Fibroblast of skin of right biceps (primary cell): Measurements from ENCODE around the gene SLC44A4.

ENCODE experiments used
- DNase-seq: peaks from one replicate; pipeline ENCODE4 v3.0.0-alpha.2; 2013

SLC44A4 gene

DNA sequence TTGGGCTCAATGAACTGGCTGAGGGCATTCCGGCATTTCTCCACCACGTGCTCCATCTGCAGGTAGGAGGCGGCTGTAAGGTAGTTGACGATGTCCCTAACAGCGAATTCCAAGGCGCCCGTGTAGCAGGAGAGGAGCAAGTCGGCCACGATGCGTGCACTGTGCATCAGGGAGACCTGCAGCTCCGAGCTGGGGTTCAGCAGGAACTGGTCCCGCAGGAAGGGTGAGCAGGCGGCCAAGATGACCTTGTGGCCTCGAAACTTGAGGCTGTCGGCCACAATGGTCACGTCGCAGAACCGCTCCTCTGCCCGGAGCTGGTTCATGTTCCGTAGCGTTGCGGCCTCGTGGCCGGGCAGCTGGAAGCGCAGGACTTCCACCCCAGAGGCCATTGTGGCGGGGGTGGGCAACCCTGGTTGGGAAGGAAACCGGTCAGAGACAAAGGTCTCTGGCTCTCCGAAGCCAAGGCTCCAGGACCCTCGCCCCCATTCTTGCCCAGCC, 22.2 kb upstream of the SLC44A4 start:
- DNase-seq = no peak

GRCh38 chr6:31899882-31900722, 21.3 kb upstream of the SLC44A4 start:
- DNase-seq = no peak

DNA sequence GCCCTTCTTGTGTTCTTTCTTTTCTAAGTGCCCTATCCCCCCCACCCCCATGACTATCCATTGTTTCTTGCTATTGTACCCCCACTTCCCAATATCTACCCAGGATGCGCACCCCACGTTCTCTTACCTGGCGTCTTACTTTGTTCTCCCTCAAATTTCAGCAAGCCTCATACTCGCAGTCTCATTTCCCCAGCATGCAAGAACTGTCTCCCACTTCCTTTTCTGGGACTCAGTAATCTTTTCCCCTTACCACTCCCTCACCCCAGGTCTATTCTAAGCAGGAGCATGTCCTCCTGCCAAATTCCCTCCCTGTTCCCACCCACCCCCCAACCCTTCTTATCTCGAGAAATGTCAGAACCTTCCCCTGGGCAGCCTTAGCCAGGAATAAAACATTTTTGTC, 20.4 kb upstream of the SLC44A4 start:
- no peak for DNase-seq

DNA sequence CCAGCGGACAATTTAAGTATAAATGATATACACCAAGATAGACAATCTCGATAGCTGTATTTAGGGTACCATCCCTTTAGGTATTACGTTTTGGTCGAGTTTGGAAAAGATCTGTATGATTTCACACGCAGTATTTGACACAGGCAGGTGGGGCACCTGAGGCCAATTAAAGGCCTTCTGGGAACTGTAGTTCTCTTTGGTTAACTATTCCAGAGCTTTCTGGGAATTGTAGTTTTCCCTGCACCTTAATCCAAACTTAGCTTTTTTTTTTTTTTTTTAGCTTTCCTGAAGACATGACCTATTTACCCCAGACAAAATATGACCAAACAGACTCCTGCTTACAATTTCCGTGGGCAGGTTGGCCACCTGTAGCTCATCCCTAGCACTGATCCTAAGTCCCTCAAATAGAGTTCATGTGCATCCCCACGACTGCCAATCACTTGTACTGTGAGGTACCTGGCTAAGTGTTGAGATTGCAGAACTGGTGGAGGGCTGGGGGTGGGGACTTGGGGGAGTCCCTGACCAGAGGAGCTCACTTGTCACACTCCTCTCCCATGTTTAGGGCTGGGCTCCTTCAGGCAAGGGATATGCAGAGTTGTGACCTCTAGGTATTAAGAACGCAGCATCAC, 19.7 kb upstream of the SLC44A4 start:
- peak; percentile 26 for DNase-seq

DNA sequence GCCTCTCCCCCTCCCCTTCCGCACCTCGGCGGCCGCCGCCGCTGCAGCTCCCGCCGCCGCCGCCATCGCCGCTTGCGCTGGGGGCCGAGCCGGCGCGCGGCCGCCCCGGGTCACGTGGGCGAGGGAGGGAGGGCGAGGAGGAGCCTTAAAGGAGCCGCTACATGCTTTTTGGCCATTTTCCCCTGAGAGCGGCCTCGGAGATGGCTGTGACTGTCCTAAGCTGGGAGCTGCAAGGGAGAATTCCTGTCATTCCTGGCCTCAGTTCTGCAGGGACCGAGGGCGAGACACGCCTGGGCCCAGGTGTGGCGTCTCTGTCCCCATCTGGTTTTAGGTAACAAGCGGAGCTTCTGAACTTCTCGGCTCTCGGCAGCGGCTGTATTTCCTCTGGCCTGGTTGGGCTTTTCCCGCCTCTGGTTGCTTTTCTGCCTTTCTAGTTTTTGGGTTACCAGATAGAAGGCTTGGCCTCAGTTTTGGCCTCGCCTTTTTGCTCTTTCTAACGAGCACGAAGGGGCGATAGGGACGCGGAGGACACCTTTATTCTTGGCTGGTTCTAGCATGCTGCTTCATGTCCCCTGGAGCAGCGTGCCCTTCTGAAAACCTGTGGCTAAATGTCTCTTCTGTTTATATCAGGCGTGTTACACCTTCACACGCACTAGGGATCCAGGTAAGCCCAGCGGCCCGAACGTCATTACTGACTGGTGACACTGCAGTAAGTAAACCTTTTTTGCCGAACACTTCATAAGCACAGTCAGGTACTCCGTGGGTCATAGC, 19.0 kb upstream of the SLC44A4 start, which contains the start of gene EHMT2:
Gene EHMT2 (minus strand): TSS at position 87 of the 771 bp plus-strand sequence. CDS start 21 bp downstream, at position 66.
- peak; percentile 81 for DNase-seq

- DNase-seq = no peak
Measured at GRCh38 chr6:31896856-31897611, 18.2 kb upstream of the SLC44A4 start.

DNA sequence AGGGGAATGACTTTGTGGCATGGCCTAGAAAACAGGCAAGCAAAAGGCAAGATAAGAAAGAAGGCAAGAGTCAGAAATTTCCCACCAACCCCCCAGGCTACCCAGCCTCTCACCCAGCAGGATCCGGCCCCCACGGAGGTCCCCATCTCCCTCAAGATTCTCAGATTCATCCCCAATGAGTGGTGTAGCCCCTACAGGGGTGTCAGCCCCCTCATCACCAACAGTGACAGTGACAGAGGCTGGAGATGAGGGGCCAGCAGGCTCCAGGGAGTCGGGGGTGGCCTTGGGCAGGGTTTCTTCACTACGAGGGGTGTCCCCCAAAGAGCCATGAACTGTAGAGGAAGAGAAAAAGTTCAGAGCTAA, 17.7 kb upstream of the SLC44A4 start:
- DNase-seq = no peak

- no peak for DNase-seq
Measured at GRCh38 chr6:31892821-31893220, 14.0 kb upstream of the SLC44A4 start.

DNA sequence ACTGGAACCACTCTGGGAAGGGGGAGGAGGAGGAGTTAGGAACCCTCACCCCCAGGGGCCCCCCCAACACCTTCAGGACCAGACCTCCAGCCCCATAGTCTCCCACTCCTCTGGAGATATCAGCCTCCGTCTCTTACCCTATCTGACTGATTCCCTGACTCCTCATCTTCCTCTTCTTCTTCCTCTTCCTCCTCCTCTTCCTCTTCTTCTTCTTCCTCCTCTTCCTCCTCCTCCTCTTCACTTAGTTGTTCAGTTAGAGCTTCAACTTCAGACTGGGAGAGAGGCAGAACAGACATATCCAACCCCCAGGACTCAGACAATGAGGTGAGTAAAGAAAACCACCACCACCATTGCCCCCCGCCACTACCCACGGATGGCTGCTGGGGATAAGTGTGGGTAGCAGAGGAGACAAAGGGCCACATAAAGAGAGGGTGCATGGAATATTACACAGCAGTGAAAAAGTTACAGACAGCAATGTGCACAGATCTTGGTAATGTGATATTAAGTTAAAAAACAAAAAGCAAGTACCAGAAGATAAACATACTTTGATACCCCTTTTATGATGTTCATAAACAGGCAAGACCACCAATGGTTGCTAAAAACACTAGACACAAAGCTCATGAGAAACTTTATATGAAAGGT, 10.7 kb upstream of the SLC44A4 start:
- DNase-seq = no peak

DNA sequence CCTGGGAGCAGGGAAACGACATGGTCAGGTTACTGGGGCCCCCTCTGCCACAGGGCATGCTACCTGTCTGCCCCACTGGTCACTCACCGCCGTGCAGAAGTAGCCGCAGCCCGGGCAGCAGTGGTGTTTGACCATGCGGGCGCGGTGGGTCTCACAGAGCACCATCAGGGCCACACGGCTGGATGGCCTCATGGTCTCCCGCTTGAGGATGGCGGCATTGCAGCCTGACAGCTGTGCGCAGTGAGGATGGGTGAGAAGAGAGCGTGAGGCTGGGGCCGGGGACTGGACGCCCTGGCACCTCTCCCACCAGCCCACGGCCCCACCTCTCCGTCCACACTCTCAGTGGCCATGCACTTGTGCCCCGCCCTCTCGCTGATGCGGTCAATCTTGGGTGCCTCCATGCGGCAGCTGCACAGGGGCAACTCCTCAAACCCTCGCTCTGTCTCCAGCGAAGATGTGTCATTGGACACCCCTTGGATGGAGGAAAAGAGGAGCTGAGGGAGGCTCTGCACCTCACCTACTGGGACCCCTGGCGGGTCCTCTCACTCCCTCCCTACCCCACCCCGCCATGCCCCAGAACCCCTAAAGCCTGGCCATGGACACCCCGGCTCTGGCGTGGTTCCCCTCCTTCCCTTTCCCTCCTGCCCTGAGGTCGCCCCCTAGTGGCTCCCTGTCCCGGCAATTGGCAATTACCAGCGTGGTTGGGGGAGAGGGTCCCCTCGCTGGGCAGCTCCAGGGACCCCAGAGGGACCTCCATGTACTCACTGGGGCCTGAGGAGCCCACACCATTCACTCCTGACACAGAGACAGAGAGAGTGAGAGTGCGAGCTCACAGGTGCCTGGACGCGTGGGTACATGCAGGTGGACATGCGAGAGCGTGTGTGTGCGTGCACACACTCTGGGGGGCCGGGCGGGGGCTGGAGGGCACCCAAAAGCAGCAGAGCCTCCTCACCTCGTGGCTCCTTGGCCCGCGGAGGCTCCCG, 9.8 kb upstream of the SLC44A4 start:
- no peak for DNase-seq

- DNase-seq = no peak
Measured at GRCh38 chr6:31887173-31888007, 8.6 kb upstream of the SLC44A4 start.

DNA sequence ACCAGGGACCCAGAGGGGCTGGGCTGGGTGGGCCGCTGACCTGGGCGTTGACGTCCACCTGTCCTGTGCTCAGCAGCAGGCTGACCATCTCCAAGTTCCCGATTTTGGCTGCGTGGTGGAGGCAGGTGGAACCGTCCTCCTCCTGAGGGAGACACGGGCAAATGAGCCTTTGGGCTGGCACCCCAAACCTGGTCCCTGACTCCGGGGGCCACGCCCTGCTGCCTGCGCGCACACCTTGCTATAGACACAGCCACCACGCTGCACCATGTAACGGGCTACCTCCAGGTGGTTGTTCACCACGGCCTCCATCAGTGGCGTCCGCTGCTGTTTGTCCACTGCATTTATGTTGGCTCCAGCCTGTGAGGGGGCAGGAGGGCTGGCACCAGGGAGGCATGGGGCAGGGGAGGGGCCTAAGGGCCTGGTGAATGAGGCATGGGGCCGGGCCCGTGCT, 7.8 kb upstream of the SLC44A4 start:
- no peak for DNase-seq

DNA sequence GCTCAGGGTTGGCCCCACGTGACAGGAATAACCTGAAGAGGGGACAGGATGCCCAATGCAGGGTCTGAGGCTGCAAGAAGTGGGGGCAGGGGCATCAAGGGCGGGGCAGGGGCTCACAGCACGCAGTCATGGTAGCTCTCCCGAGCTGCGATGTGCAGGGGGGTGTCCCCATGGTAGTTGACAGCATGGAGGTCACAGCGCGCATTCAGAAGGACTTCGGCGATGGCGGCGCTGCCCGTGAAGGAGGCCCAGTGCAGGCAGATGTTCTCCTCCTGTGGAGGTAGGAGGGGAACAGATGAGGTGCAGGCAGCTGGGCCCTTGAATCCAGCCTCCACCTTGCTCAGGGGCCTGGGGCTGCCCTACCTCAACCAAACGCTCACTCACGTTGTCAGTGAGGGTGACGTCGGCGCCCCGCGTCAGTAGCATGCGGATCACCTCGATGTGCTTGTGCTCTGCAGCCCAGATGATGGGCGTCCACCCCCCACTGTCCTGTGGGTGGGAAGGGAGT, 5.8 kb upstream of the SLC44A4 start:
- DNase-seq = no peak

GRCh38 chr6:31883676-31884075, 4.9 kb upstream of the SLC44A4 start:
- DNase-seq = no peak

DNA sequence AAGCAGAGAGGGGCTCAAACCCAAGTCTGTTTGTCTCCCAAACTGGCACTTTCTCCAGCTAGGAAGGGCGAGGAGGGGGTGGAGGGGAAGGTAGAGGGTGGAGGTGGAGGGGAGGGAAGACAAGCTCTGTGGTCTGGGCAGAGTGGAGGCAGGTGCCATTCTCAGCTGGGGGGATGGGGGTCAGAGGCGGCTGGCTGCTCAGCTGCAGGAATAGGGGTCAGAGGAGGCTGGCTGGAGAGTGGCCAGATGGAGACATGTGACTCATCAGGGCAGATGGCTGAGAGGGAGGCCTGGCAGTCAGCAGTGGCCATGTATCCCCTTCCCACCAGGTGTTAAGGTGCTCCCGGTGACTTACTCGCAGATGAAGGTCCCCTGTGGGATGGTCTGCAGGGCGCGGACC, 3.5 kb upstream of the SLC44A4 start:
- DNase-seq = no peak

GRCh38 chr6:31881136-31881859, 2.5 kb upstream of the SLC44A4 start:
- no peak for DNase-seq

DNA sequence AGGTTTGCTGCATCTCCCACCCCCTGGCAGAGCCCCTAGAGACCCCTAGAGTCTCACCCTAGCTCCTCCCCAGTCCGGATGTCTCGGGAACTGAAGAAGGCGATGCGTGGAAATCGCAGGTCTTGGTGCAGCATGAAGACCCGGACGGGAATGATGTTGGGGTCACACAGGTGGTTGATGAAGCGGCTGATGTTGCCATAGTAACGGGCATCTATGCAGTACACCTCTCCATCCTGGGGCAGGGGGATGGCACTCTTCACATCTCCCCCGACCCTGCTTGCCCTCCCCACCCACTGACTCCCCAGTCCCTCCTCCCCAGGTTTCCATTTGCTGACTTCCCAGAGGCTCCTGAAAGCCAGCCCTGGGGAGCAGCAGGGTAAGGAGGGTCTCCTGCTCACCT, 1.8 kb upstream of the SLC44A4 start:
- DNase-seq = no peak

- DNase-seq = no peak
Measured at GRCh38 chr6:31879901-31880300, 1.1 kb upstream of the SLC44A4 start.

DNA sequence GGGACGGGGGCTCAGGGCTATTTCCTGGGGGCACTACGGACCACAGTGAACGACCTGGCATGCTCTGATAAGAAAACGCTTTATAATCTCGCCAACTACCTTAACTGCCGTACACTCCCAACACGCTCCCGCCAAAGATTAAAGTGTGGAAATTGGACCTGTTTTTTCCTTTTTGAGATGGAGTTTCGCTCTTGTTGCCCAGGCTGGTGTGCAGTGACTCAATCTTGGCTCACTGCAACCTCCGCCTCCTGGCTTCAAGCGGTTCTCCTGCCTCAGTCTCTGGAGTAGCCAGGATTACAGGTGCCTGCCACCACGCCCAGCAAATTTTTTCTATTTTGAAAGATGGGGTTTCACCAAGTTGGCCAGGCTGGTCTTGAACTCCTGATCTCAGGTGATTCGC, 346 bp upstream of the SLC44A4 start:
- DNase-seq = no peak
